GM18907 (cell line): ENCODE results near the gene B4GALT7.
"Not testable (repeated sequence)": the region's sequence is repeated elsewhere in the genome, so short reads cannot be mapped to it uniquely, and the experiment has no call there.

Experiments
- ATAC-seq: cut with Tn5 transposase; IDR thresholded peaks from one replicate; pipeline ENCODE4 v1.9.1; 2021; ENCODE audit warnings: mild to moderate bottlenecking, moderate library complexity; ENCODE audit not compliant: unreplicated experiment

Gene B4GALT7

GRCh38 chr5:177608243-177609075, 8.5 kb downstream of the B4GALT7 start:
- ATAC-seq, result no peak

GRCh38 chr5:177609076-177610059, 9.4 kb downstream of the B4GALT7 start:
- ATAC-seq, result no peak

GRCh38 chr5:177610131-177610769, 10.3 kb downstream of the B4GALT7 start:
- ATAC-seq, result no peak

GRCh38 chr5:177610770-177611445, 11.0 kb downstream of the B4GALT7 start:
- no peak for ATAC-seq

GRCh38 chr5:177611446-177612214, 11.7 kb downstream of the B4GALT7 start:
- ATAC-seq, result no peak

- ATAC-seq, result no peak
Measured at GRCh38 chr5:177612215-177612673, 12.3 kb downstream of the B4GALT7 start.

- ATAC-seq, result no peak
Measured at GRCh38 chr5:177620560-177620959, 20.6 kb downstream of the B4GALT7 start.

- ATAC-seq, result not testable (repeated sequence)
Measured at GRCh38 chr5:177624172-177624571, 24.2 kb downstream of the B4GALT7 start.

GRCh38 chr5:177630186-177630585, 30.3 kb downstream of the B4GALT7 start:
- not testable (repeated sequence) for ATAC-seq

- ATAC-seq, result not testable (repeated sequence)
Measured at GRCh38 chr5:177634912-177635311, 35.0 kb downstream of the B4GALT7 start.

GRCh38 chr5:177645462-177645861, 45.5 kb downstream of the B4GALT7 start:
- not testable (repeated sequence) for ATAC-seq

- not testable (repeated sequence) for ATAC-seq
Measured at GRCh38 chr5:177651235-177651634, 51.3 kb downstream of the B4GALT7 start.

GRCh38 chr5:177657846-177658245, 57.9 kb downstream of the B4GALT7 start:
- not testable (repeated sequence) for ATAC-seq

- ATAC-seq, result not testable (repeated sequence)
Measured at GRCh38 chr5:177658542-177658941, 58.6 kb downstream of the B4GALT7 start.
